H1 (cell line): ENCODE results near the gene WFDC1. TPM values are rescaled to one million over a fixed set of nuclear protein-coding genes. Genes with fewer than 3 reads are reported as not detected.

Experiments used
- CHD7 ChIP-seq: fragments of 300-600 bp; sonication (generic); IDR thresholded peaks from 2 replicates; pipeline ENCODE4 v1.7.1; 2012; ENCODE audit warnings: low read length, moderate library complexity, mild to moderate bottlenecking, inconsistent platforms; ENCODE audit not compliant: insufficient replicate concordance
- KDM4A ChIP-seq: IDR thresholded peaks from one replicate; pipeline ENCODE4 v1.7.1; 2012; ENCODE audit warnings: low read depth, mild to moderate bottlenecking, moderate library complexity, low read length, inconsistent platforms; ENCODE audit not compliant: severe bottlenecking
- SIN3A ChIP-seq, 2 experiments: IDR thresholded peaks in 1 of 2; conservative IDR thresholded peaks in 1 of 2; 2 replicates each; pipeline ENCODE4 v1.6.1; 2011 to 2012; ENCODE audit warnings: low read length in 2 of 2, improper control_type of control experiment in 1 of 2, low read depth in 1 of 2, mild to moderate bottlenecking in 1 of 2
- ZNF274 ChIP-seq: IDR thresholded peaks from 2 replicates; pipeline ENCODE4 v1.7.0; 2012; ENCODE audit warnings: low read length, borderline replicate concordance; ENCODE audit errors: extremely low read depth
- polyA plus RNA-seq, 7 experiments: library from polyadenylated mRNA; depleted of rRNA in 3 of 7; stranded (reverse) in 5 of 7; unstranded in 2 of 7; fragments of >200 nt in 5 of 7; fragments of 200-250 nt in 2 of 7; gene quantifications; 1 replicate in 5 of 7; 2 replicates in 1 of 7; 4 replicates in 1 of 7; pipeline versions ENCODE4 v1.2.1 to v1.2.3, GENCODE V29; 2011 to 2013; ENCODE audit warnings: missing spikeins in 2 of 7, mixed read lengths in 2 of 7
- total RNA-seq: library from RNA; stranded (reverse); fragmentation: NEBNext Ultra II Directional; extraction: Animal tissue kit (Norgen Biotek cat#: 25700); gene quantifications from 2 replicates; pipeline ENCODE4 v1.2.1, GENCODE V29; 2021

The WFDC1 gene
- total and polyA plus RNA-seq, 2 of the 8 experiments (the other 6 are each of a cell fraction or from before 2014, with no cell fraction given) = 0.70 to 1.1 TPM

GRCh38 chr16:84320511-84320910 is 25.8 kb downstream of the WFDC1 start (continued):
- TF ChIP-seq CHD7 (no peak), ZNF274 (no peak), KDM4A (no peak), SIN3A (conservative IDR thresholded peaks at IDR 0.05 in 1 of 2, IDR thresholded peaks at IDR 0.05 in 1 of 2; ENCODE audit: low read depth in 1 of 2, low read length in 2 of 2) (no peak)
